K562 (cell line): Measurements from ENCODE around the gene ADAP1. TPM values are rescaled to one million over a fixed set of nuclear protein-coding genes. Genes with fewer than 3 reads are reported as not detected.

Source experiments
- BCL6 ChIP-seq: fragments of 250-450 bp; sonication (Bioruptor Pico); IDR thresholded peaks from 2 replicates; pipeline ENCODE4 v1.4.0; 2020
- BHLHE40 ChIP-seq: IDR thresholded peaks from 2 replicates; pipeline ENCODE4 v1.6.1; 2011; ENCODE audit warnings: low read length, improper control_type of control experiment
- CAMTA2 ChIP-seq: fragments of 250-450 bp; sonication (Bioruptor Pico); conservative IDR thresholded peaks from 2 replicates; pipeline ENCODE4 v1.5.1; 2022
- HMGN3 ChIP-seq: IDR thresholded peaks from 2 replicates; pipeline ENCODE4 v1.6.1; 2011; ENCODE audit warnings: borderline replicate concordance, low read depth, mild to moderate bottlenecking, mixed read lengths, low read length; ENCODE audit not compliant: insufficient read length; ENCODE audit errors: extremely low read depth
- KAT7 ChIP-seq: sonication (generic); formaldehyde crosslinking; IDR thresholded peaks from 2 replicates; pipeline ENCODE4 v1.8.0; 2022; ENCODE audit warnings: missing genetic modification reagents, mild to moderate bottlenecking, borderline replicate concordance
- MLLT1 ChIP-seq, 2 experiments: fragments of 450-650 bp; IDR thresholded peaks; 2 replicates each; pipeline ENCODE4 v1.6.1; 2016
- NCOA6 ChIP-seq: fragments of 450-650 bp; IDR thresholded peaks from 2 replicates; pipeline ENCODE4 v1.6.1; 2017; ENCODE audit warnings: mild to moderate bottlenecking
- PRMT5 ChIP-seq: sonication (generic); formaldehyde crosslinking; IDR thresholded peaks from 2 replicates; pipeline ENCODE4 v1.5.0; 2020; ENCODE audit warnings: missing genetic modification reagents
- PRPF4 ChIP-seq: fragments of 200-400 bp; formaldehyde crosslinking; IDR thresholded peaks from one replicate; pipeline ENCODE4 v1.6.1; 2017; ENCODE audit warnings: low read length, low read depth, mild to moderate bottlenecking; ENCODE audit not compliant: insufficient read depth, poor library complexity, severe bottlenecking
- SRF ChIP-seq, 2 experiments: fragments of 250-450, 450-650 bp in 1 of 2; sonication (Bioruptor Pico) in 1 of 2; sonication (generic) in 1 of 2; formaldehyde crosslinking; IDR thresholded peaks; 2 replicates each; pipeline versions ENCODE4 v1.5.0 to v1.5.1; 2020 to 2022; ENCODE audit warnings: mild to moderate bottlenecking in 1 of 2, missing genetic modification reagents in 1 of 2
- ZMIZ1 ChIP-seq, 2 experiments: fragments of 150-350 bp in 1 of 2; IDR thresholded peaks; 2 replicates each; pipeline ENCODE4 v1.6.1; 2012 to 2016; ENCODE audit warnings: low read depth in 2 of 2, low read length in 2 of 2, mild to moderate bottlenecking in 1 of 2, moderate library complexity in 1 of 2
- ZNF224 ChIP-seq: sonication (generic); formaldehyde crosslinking; IDR thresholded peaks from 2 replicates; pipeline ENCODE4 v1.8.0; 2022; ENCODE audit warnings: mild to moderate bottlenecking, missing genetic modification reagents
- ZNF639 ChIP-seq, 2 experiments: fragments of 200-800 bp in 1 of 2; sonication (Bioruptor generic) in 1 of 2; sonication (generic) in 1 of 2; formaldehyde crosslinking in 1 of 2; IDR thresholded peaks in 1 of 2; conservative IDR thresholded peaks in 1 of 2; 2 replicates each; pipeline versions ENCODE4 v1.5.0 to v1.6.1; 2016 to 2020; ENCODE audit warnings: missing compliant biosample characterization in 1 of 2, missing genetic modification characterization in 1 of 2, missing genetic modification reagents in 1 of 2
- ZNF830 ChIP-seq: fragments of 250-450 bp; sonication (Bioruptor Pico); IDR thresholded peaks from 2 replicates; pipeline ENCODE4 v1.5.0; 2021; ENCODE audit warnings: mild to moderate bottlenecking
- polyA plus RNA-seq, 8 experiments: library from polyadenylated mRNA; depleted of rRNA in 4 of 8; stranded (reverse) in 5 of 8; unstranded in 3 of 8; fragments of >200 nt; fragmentation: Nextera tagmentation in 2 of 8; fragmentation: Illumina TruSeq in 1 of 8; extraction: Ambion mirVana in 2 of 8; extraction: Trizol in 1 of 8; gene quantifications; 2 replicates each; pipeline versions ENCODE4 v1.2.1 to v1.2.3, GENCODE V29; 2011 to 2014; ENCODE audit warnings: inconsistent platforms in 1 of 8, missing spikeins in 1 of 8
- total RNA-seq, 7 experiments: library from RNA; depleted of rRNA in 6 of 7; stranded (reverse); fragments of >200 nt in 6 of 7; fragmentation: Illumina TruSeq in 2 of 7; extraction: Trizol in 2 of 7; gene quantifications; 2 replicates each; pipeline versions ENCODE4 v1.2.1 to v1.2.3, GENCODE V29; 2011 to 2021; ENCODE audit warnings: low replicate concordance in 1 of 7
- TF ChIP-seq, protein P1 (sequence below): sonication (generic); formaldehyde crosslinking; IDR thresholded peaks from 2 replicates; pipeline ENCODE4 v1.8.0; 2023; ENCODE audit warnings: mild to moderate bottlenecking, missing genetic modification reagents

ADAP1 gene
- total and polyA plus RNA-seq, 9 of the 15 experiments (the other 6 are each of a cell fraction or from before 2014, with no cell fraction given) = 0.27 to 1.4 (median 0.52) TPM; not detected in 3

DNA sequence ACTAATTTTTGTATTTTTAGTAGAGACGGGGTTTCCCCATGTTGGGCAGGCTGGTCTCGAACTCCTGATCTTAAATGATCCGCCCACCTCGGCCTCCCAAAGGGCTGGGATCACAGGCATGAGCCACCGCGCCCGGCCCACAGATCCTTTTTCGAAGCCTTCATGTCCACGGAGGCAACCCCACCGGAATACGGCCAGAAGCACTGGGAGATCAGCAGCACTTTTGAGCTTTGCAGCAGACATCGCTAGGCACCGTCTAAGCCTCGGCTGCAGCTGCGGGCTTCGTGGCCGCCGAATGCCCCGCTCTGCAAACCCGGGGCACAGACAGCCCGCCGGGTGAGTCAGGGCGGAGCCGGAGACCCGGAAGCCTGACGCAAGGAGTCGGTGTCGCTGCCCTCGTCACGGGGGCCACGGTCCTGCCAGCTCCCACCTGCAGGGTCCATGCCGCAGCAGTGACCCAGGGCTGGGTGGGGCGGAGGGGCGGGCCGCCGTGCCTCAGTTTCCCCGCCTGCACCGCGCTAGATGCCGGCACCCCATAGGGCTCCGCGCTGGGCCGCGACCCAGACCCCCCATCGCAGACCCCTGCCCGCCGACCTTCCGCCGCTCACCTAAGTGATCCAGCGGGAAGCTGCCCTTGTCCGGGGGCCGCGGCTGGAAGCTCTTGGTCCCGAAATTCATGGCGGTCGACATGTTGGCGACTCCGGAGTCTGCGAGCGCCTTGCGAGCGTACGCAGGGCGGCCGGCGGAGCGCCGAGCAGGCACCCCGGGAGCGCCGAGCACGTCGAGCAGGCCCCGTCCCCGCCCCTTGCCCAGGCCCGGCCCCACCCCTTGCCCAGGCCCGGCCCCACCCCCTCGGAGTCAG, 20.6 kb upstream of the ADAP1 start, which contains the start of gene COX19 (continued):
- TF ChIP-seq ZMIZ1 (IDR thresholded peaks at IDR 0.05; ENCODE audit: low read depth in 2 of 2, low read length in 2 of 2) (peak; percentile 18 to 97; a peak in 2 of 4 replicates), ZNF830 (peak; percentile 90; the same call in 1 of the 2 replicates), PRMT5 (CRISPR knock-in tag) (peak; percentile 78; the same call in 1 of the 2 replicates), BCL6 (CRISPR knock-in tag) (no peak), HMGN3 (peak; percentile 52), CAMTA2 (CRISPR knock-in tag) (no peak), PRPF4 (peak; percentile 42), BHLHE40 (peak; percentile 47), KAT7 (peak; percentile 87; the same call in 1 of the 2 replicates), ZNF224 (0 out of 2 replicates have a peak, but pooled peaks have one; percentile 18), MLLT1 (IDR thresholded peaks at IDR 0.05) (peak in 1 of 2 experiments; percentile 100; a peak in 2 of 4 replicates), SRF (CRISPR knock-in tag; IDR thresholded peaks at IDR 0.05) (peak in 1 of 2 experiments; percentile 56; a peak in 1 of 4 replicates), NCOA6 (peak; percentile 87), ZNF639 (CRISPR knock-in tag; conservative IDR thresholded peaks at IDR 0.05 in 1 of 2, IDR thresholded peaks at IDR 0.05 in 1 of 2) (0 out of 4 replicates have a peak, but pooled peaks of 1 of the 2 experiments have one; percentile 45)
- TF ChIP-seq, protein P1, sequence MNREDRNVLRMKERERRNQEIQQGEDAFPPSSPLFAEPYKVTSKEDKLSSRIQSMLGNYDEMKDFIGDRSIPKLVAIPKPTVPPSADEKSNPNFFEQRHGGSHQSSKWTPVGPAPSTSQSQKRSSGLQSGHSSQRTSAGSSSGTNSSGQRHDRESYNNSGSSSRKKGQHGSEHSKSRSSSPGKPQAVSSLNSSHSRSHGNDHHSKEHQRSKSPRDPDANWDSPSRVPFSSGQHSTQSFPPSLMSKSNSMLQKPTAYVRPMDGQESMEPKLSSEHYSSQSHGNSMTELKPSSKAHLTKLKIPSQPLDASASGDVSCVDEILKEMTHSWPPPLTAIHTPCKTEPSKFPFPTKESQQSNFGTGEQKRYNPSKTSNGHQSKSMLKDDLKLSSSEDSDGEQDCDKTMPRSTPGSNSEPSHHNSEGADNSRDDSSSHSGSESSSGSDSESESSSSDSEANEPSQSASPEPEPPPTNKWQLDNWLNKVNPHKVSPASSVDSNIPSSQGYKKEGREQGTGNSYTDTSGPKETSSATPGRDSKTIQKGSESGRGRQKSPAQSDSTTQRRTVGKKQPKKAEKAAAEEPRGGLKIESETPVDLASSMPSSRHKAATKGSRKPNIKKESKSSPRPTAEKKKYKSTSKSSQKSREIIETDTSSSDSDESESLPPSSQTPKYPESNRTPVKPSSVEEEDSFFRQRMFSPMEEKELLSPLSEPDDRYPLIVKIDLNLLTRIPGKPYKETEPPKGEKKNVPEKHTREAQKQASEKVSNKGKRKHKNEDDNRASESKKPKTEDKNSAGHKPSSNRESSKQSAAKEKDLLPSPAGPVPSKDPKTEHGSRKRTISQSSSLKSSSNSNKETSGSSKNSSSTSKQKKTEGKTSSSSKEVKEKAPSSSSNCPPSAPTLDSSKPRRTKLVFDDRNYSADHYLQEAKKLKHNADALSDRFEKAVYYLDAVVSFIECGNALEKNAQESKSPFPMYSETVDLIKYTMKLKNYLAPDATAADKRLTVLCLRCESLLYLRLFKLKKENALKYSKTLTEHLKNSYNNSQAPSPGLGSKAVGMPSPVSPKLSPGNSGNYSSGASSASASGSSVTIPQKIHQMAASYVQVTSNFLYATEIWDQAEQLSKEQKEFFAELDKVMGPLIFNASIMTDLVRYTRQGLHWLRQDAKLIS (CRISPR knock-in tag) = 0 out of 2 replicates have a peak, but pooled peaks have one; percentile 61
